ENCODE data around the gene ZNF253. TPM values are rescaled to one million over a fixed set of nuclear protein-coding genes. Genes with fewer than 3 reads are reported as not detected.

The ZNF253 gene
- total and polyA plus RNA-seq, 10 of the 15 experiments (the other 5 are each of a cell fraction or from before 2014, with no cell fraction given) = 2.6 to 8.9 (median 5.2) TPM

DNA sequence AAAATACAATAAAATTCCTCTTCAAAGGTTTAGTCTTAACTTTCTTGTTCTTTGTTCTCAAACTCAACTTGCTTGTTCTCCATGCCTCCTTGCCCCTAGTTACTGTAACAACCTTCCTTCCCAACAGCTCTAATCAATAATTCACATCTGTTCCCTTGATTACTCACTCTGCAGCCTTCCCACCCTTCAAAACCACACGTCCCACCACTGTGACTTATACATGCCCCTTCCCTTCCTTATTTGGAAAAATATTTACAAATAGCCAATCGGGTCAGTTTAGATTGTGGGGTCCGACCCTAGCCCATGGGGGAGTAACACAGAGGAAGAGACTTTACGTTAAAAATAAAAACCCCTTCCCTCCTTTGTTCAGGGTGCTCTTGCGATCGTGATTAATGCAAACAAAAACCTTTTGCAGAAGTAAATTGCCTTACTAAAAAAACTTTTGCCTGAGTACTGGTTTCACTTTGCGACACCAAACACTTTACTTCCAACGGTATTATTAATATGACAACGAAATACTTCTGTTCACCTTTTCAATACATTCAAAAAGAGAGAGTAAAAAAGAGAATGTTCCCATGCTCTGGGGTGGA, 34.6 kb downstream of the ZNF253 start:
- Histone ChIP-seq H4K20me1 (ENCODE audit: control insufficient read depth, insufficient read depth) (no peaks in the 10 kb centered on the region), H3K9me3 (replicated peaks; ENCODE audit: control insufficient read depth, insufficient read depth, low read length) (peaks cover 16% of the 10 kb centered on the region; the same call in 2 of the 3 replicates), H3K4me1 (ENCODE audit: control insufficient read depth, insufficient read depth, low read length) (no peaks in the 10 kb centered on the region), H3K27me3 (replicated peaks in 1 of 2; ENCODE audit: control insufficient read depth in 2 of 2, insufficient read depth in 2 of 2, low read length in 1 of 2) (no peaks in the 10 kb centered on the region), H3K27ac (ENCODE audit: control insufficient read depth, insufficient read depth) (peak overlapping the region; percentile 27; the same call in 1 of the 2 replicates), H2AFZ (ENCODE audit: control insufficient read depth, low read depth, low read length) (peak overlapping the region; percentile 68), H3K4me3 (peak overlapping the region; percentile 70; the same call in 1 of the 2 replicates), H3K79me2 (ENCODE audit: control insufficient read depth, insufficient read depth, low read length) (peaks cover 3% of the 10 kb centered on the region), H3K4me2 (ENCODE audit: control insufficient read depth, insufficient read depth) (peak overlapping the region; percentile 59), H3K36me3 (ENCODE audit: control insufficient read depth in 2 of 2, insufficient read depth in 2 of 2, low read length in 1 of 2) (no peaks in the 10 kb centered on the region), H3K9ac (ENCODE audit: control insufficient read depth, insufficient read depth, low read length) (no peak overlapping the region)
- CTCF ChIA-PET = interaction anchor here (1.2 to 1.7 kb wide), 4 partner anchors 12 to 369 kb away, joined by 3 to 5 read pairs (median 4); partner anchors contain the start of genes ZNF14 and ZNF253
- no TSS peak for BruUV-seq (replicated peaks)
- ATAC-seq (no peak), FAIRE-seq (no peak), DNase-seq (ENCODE audit: low read depth, low spot score) (no peak)
- in situ Hi-C loops (cut with MboI) = no loop called here
- TF ChIP-seq STAT1 (conservative IDR thresholded peaks at IDR 0.05) (no peak), SRF (IDR thresholded peaks at IDR 0.05; ENCODE audit: low read depth in 2 of 2, low read length in 2 of 2) (0 out of 4 replicates have a peak, but pooled peaks of 1 of the 2 experiments have one; percentile 7), SMAD5 (IDR thresholded peaks at IDR 0.05; ENCODE audit: low read depth) (no peak)
- TF ChIP-seq, protein P1, sequence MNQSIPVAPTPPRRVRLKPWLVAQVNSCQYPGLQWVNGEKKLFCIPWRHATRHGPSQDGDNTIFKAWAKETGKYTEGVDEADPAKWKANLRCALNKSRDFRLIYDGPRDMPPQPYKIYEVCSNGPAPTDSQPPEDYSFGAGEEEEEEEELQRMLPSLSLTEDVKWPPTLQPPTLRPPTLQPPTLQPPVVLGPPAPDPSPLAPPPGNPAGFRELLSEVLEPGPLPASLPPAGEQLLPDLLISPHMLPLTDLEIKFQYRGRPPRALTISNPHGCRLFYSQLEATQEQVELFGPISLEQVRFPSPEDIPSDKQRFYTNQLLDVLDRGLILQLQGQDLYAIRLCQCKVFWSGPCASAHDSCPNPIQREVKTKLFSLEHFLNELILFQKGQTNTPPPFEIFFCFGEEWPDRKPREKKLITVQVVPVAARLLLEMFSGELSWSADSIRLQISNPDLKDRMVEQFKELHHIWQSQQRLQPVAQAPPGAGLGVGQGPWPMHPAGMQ (IDR thresholded peaks at IDR 0.05; ENCODE audit: borderline replicate concordance) = no peak
- TF ChIP-seq, protein P2, sequence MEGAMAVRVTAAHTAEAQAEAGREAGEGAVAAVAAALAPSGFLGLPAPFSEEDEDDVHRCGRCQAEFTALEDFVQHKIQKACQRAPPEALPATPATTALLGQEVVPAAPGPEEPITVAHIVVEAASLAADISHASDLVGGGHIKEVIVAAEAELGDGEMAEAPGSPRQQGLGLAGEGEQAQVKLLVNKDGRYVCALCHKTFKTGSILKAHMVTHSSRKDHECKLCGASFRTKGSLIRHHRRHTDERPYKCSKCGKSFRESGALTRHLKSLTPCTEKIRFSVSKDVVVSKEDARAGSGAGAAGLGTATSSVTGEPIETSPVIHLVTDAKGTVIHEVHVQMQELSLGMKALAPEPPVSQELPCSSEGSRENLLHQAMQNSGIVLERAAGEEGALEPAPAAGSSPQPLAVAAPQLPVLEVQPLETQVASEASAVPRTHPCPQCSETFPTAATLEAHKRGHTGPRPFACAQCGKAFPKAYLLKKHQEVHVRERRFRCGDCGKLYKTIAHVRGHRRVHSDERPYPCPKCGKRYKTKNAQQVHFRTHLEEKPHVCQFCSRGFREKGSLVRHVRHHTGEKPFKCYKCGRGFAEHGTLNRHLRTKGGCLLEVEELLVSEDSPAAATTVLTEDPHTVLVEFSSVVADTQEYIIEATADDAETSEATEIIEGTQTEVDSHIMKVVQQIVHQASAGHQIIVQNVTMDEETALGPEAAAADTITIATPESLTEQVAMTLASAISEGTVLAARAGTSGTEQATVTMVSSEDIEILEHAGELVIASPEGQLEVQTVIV (IDR thresholded peaks at IDR 0.05; ENCODE audit: borderline replicate concordance, partially characterized antibody) = peak; percentile 84
- POLR2A ChIA-PET = interaction anchor here (0.8 to 4.2 kb wide), 9 partner anchors 14 to 302 kb away, joined by 4 to 30 read pairs (median 9); partner anchors contain the start of genes ATP13A1, ZNF101, ZNF253 and ZNF506
- under 1% methylated on average over 9 of the region's 9 CpGs for WGBS (ENCODE audit: insufficient coverage, insufficient replicate concordance, low lambda C conversion rate, missing lambda C conversion rate)
- intact Hi-C loops (cut with micrococcal nuclease; ENCODE audit: unreplicated experiment) = loop anchor here (5.0 to 10.0 kb wide), 2 partner anchors 78 to 235 kb away; partner anchors contain the start of genes ATP13A1, ZNF101 and ZNF506
- SMC1A ChIA-PET (ENCODE audit: uncharacterized antibody, unreplicated experiment) = interaction anchor here (0.6 to 4.2 kb wide), 10 partner anchors 11 to 238 kb away, joined by 3 to 31 read pairs (median 6); partner anchors contain the start of genes ZNF101, ZNF253 and ZNF506
- RAD21 ChIA-PET (ENCODE audit: unreplicated experiment) = interaction anchor here (1.0 to 3.4 kb wide), 5 partner anchors 34 to 876 kb away, joined by 3 to 24 read pairs (median 8); partner anchors contain the start of genes ZNF253 and ZNF66
